Chondrocyte (in vitro differentiated cells): Measurements from ENCODE around the gene PTPN3. TPM values are rescaled to one million over a fixed set of nuclear protein-coding genes. Genes with fewer than 3 reads are reported as not detected.

Experiments
- DNase-seq: peaks from one replicate; pipeline ENCODE4 v3.0.0; 2021; ENCODE audit warnings: mixed read lengths, low spot score
- H3K27ac Mint-ChIP-seq: one replicate; pipeline ENCODE4 v1.8.0; 2021; ENCODE audit warnings: mild to moderate bottlenecking, moderate library complexity, mixed read lengths; ENCODE audit not compliant: unreplicated experiment
- H3K27me3 Mint-ChIP-seq: 2 replicates; pipeline ENCODE4 v1.8.0; 2021; ENCODE audit warnings: low read depth, mixed read lengths
- H3K36me3 Mint-ChIP-seq: 2 replicates; pipeline ENCODE4 v1.8.0; 2021; ENCODE audit warnings: low read depth, mixed read lengths
- H3K4me1 Mint-ChIP-seq: 2 replicates; pipeline ENCODE4 v1.8.0; 2021; ENCODE audit warnings: low read depth, mild to moderate bottlenecking, mixed read lengths
- H3K4me3 Mint-ChIP-seq: one replicate; pipeline ENCODE4 v1.8.0; 2021; ENCODE audit warnings: mild to moderate bottlenecking, moderate library complexity, mixed read lengths; ENCODE audit not compliant: unreplicated experiment
- H3K9me3 Mint-ChIP-seq: 2 replicates; pipeline ENCODE4 v1.8.0; 2021; ENCODE audit warnings: low read depth, mixed read lengths
- CTCF ChIP-seq: fragments of 200-600 bp; sonication (generic); IDR thresholded peaks from 2 replicates; pipeline ENCODE4 v1.5.0; 2021; ENCODE audit warnings: antibody characterized with exemption, mild to moderate bottlenecking, moderate library complexity
- total RNA-seq: library from RNA; stranded (reverse); gene quantifications from 3 replicates; pipeline ENCODE4 v1.2.1, GENCODE V29; 2021

The PTPN3 gene
- total RNA-seq, 1 donor from 2014 or later = 7.2 TPM

GRCh38 chr9:109519366-109519765, 21.3 kb upstream of the PTPN3 start:
- TF ChIP-seq CTCF = no peak
- Mint-ChIP-seq H3K4me1 (peaks cover 13% of the 10 kb centered on the region), H3K9me3 (no peaks in the 10 kb centered on the region), H3K27me3 (peaks cover 4% of the 10 kb centered on the region), H3K36me3 (no peaks in the 10 kb centered on the region), H3K4me3 (no peak overlapping the region), H3K27ac (no peak overlapping the region)
- DNase-seq = no peak

- H3K27me3 Mint-ChIP-seq = peaks cover 6% of the 10 kb centered on the region
- peaks cover 13% of the 10 kb centered on the region for H3K4me1 Mint-ChIP-seq
- no peak for DNase-seq
- H3K27ac Mint-ChIP-seq = no peak overlapping the region
- H3K36me3 Mint-ChIP-seq = no peaks in the 10 kb centered on the region
- no peak overlapping the region for H3K4me3 Mint-ChIP-seq
- no peaks in the 10 kb centered on the region for H3K9me3 Mint-ChIP-seq
- TF ChIP-seq CTCF = no peak
These were observed 20.7 kb upstream of the PTPN3 start for GRCh38 chr9:109518621-109519335.

GRCh38 chr9:109517901-109518377, 19.8 kb upstream of the PTPN3 start:
- no peak for DNase-seq
- Mint-ChIP-seq H3K4me1 (peaks cover 13% of the 10 kb centered on the region), H3K9me3 (no peaks in the 10 kb centered on the region), H3K27ac (no peak overlapping the region), H3K36me3 (no peaks in the 10 kb centered on the region), H3K27me3 (peaks cover 4% of the 10 kb centered on the region), H3K4me3 (no peak overlapping the region)
- TF ChIP-seq CTCF = no peak

- H3K4me1 Mint-ChIP-seq = peaks cover 7% of the 10 kb centered on the region
- H3K4me3 Mint-ChIP-seq = no peak overlapping the region
- TF ChIP-seq CTCF = no peak
- H3K27ac Mint-ChIP-seq = no peak overlapping the region
- DNase-seq = no peak
- H3K9me3 Mint-ChIP-seq = no peaks in the 10 kb centered on the region
- peaks cover 4% of the 10 kb centered on the region for H3K27me3 Mint-ChIP-seq
- H3K36me3 Mint-ChIP-seq = no peaks in the 10 kb centered on the region
These were observed 15.8 kb upstream of the PTPN3 start for GRCh38 chr9:109513871-109514270.

- DNase-seq = no peak
- H3K4me3 Mint-ChIP-seq = no peak overlapping the region
- peaks cover 4% of the 10 kb centered on the region for H3K27me3 Mint-ChIP-seq
- no peak overlapping the region for H3K27ac Mint-ChIP-seq
- H3K36me3 Mint-ChIP-seq = no peaks in the 10 kb centered on the region
- no peaks in the 10 kb centered on the region for H3K9me3 Mint-ChIP-seq
- peaks cover 7% of the 10 kb centered on the region for H3K4me1 Mint-ChIP-seq
- TF ChIP-seq CTCF = no peak
These were observed 14.2 kb upstream of the PTPN3 start for GRCh38 chr9:109512170-109512756.
